HS-27A (cell line): ENCODE results near the gene RGS9.
A peak's percentile ranks its signal among the peaks of the same experiment; 100 is the strongest.
"Not testable (repeated sequence)": the region's sequence is repeated elsewhere in the genome, so short reads cannot be mapped to it uniquely, and the experiment has no call there.

Source experiments
- DNase-seq: peaks from one replicate; pipeline ENCODE4 v3.0.0-alpha.2; 2012; ENCODE audit warnings: low read depth, missing footprints

RGS9 gene

DNA sequence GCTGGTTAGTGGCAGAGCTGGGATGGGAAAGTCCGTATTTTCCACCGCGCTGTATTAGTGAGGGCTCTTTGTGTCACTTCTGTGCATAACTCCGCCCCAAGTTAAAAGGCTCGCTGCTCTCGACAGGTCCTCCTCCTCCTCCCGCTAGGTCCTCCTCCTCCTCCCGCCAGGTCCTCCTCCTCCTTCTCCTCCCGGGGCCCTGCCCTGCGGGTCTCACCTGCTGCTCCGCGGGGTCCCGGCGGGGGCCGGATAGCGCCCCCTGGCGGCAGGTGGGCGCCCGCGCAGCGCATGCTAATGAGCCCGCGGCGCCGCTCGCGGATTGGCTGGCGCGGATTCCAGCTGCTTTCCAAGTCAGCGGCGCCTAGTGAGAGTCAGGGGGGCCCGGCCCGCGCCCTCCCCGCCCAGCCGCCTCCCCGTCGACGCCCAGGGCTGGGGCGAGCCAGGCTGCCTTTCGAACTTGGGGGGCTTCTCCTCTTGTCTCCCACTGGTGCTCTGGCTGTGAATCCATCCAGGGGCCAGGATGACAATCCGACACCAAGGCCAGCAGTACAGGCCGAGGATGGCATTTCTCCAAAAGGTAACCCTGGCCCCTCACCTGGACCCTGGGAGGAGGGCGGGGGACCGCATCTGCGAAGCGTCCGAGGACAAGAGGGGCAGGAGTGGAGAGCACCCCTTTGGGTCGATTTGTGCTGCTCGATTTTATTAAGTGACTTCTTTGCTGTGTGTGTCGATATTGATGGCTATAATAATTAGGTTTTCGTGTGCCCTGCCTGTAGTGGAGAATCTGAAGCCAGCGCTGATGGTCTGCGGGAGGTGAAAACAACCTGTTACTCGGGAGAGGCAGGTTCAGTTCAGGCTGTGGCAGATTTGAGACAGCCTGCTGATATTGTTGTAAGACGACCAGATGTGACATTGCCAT, at the start of gene RGS9:
RGS9 (plus strand) TSS at position 350 of the 919 bp plus-strand sequence; CDS start at position 521, 171 bp downstream.
- DNase-seq: no peak

DNA sequence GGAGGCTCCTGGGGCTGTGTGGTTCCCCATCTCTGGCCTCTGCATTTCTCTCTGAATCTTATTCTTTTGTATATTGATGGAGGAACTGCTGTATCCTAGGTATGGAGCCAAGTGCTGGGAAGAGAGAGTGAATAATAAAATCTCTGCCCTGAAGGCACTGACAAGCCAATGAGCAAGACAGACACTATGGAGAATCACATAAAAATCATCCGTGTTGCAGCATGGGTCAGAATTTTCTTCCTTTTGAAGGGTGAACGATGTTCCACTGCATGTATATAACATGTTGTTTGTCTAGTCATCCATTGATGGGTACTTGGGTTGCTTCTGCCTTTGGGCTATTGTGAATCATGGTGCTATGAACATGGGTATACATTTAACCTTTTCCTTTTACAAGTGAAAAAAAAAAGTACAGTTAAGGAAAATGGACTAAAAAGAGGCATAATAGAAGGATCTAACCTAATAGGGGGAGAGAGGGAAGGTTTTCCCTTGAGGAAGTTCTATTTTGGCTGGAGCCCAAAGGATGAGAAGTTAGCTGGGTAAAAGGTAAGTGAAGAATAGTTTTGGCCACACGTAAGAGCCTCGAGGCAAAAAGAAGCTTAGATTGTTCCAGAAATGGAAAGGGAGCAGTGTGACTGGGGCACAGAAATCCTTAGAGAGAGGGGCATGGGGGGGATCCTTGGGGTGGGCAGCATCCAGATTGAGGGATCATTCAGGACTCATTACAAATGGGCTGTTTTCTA, 48.4 kb upstream of the RGS9 start:
- DNase-seq: no peak

DNA sequence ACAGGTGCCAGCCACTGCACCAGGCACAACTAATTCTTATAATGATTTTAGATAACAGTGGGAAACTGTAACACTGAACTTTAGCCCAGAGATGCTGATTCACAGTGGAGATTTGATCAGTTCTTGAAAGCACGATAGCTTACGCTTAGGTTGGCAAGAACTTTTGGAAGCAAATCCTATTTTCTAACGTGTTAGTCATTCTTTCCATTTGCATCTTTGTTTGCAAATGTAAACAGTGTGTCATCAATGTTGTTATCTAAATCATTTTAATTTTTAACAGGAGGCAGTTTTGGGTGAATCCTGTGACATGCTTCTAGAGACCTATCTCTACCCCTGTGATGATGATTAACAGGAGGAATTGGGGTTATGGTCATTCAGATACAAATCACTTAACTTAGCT, 44.9 kb upstream of the RGS9 start:
- DNase-seq: no peak

DNA sequence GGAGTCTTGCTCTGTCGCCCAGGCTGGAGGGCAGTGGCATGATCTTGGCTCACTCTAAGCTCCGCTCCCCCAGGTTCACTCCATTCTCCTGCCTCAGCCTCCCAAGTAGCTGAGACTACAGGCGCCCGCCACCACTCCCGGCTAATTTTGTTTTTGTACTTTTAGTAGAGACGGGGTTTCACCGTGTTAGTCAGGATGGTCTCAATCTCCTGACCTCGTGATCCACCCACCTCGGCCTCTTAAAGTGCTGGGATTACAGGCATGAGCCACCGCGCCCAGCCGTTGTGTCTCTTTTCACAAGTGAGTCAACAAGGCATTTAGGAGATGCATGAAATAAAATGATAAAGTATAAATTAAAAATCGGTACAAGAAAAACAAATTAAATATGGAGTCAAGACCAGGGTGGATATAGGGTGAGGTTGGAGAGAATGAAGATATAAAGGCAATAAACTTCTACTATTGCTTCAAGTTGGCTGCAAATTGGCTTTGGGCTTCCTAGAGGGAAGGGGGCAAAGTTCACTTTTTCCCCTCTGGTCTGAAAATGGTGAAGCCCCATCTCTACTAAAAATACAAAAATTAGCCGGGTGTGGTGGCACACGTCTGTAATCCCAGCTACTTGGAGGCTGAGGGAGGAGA, 44.3 kb upstream of the RGS9 start:
- DNase-seq: not testable (repeated sequence)

DNA sequence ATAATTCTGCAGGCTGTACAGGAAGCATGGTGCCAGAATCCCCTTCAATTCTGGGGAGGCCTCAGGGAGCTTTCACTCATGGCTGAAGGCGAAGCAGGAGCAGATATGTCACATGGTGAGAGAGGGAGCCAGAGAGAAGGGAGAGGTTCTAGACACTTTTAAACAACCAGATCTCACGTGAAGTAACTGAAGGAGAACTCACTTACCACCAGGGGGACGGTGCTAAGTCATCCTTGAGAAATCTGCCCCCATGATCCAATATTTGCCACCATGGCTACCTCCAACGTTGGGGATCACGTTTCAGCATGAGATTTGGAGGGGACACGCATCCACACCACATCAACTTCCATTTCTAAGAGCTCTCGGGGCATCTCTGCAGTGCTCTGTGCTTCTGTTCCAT, 43.2 kb upstream of the RGS9 start:
- DNase-seq: no peak

DNA sequence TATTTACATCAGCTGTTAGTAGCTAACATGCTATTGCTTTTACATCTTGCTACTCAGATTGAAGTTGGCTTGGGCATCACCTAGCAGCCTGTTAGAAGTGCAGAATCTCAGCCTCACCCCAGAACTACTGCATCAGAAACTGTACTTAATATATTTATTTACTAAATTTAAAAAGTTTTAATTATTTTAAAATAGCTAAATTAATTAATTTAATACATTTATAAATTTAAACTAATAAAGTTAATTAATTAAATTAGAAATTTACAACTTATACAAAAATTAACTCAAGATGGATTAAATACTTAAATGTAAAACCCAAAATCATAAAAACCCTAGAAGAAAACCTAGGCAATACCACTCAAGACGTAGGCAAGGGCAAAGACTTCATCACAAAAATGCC, 41.7 kb upstream of the RGS9 start:
- no peak for DNase-seq

DNA sequence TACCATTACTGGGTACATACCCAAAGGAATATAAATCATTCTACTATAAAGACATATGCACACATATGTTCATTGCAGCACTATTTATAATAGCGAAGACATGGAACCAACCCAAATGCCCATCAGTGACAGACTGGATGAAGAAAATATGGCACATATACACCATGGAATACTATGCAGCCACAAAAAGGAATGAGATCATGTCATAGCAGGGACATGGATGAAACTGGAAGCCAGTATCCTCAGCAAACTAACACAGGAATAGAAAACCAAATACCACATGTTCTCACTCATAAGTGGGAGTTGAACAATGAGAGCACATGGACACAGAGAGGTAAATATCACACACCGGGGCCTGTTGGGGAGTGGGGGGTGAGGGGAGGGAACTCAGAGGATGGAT, 40.8 kb upstream of the RGS9 start:
- DNase-seq: not testable (repeated sequence)

DNA sequence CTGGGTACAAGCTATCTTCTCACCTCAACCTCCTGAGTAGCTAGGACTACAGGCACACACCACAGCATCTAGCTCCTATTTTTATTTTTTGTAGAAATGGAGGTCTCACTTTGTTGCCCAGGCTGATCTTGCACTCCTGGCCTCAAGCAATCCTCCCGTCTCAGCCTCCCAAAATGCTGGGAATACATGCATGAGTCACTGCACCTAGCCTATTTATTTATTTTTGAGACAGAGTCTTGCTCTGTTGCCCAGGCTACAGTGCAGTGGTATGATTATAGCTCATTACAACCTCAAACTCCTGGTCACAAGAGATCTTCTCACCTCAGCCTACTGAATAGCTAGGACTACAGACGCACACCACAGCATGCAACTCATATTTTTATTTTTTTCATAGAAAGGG, 40.1 kb upstream of the RGS9 start:
- no peak for DNase-seq

DNA sequence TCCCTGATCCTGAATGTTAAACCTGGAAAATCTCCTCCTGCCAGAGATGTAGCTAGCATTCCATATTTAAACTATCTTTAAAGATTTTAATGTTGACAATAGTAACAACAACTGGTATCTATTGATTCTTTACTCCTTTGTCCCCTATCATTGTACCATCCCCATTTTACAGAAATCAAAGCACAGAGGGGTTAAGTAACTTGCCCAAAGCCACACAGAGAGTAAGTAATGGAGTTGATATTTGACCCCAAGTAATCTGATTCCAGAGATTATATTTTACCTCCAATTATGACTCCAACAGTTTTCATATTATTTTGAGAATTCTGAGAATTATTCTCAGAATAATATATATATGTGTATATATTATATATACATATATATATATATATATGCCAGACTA, 37.7 kb upstream of the RGS9 start:
- DNase-seq: no peak

DNA sequence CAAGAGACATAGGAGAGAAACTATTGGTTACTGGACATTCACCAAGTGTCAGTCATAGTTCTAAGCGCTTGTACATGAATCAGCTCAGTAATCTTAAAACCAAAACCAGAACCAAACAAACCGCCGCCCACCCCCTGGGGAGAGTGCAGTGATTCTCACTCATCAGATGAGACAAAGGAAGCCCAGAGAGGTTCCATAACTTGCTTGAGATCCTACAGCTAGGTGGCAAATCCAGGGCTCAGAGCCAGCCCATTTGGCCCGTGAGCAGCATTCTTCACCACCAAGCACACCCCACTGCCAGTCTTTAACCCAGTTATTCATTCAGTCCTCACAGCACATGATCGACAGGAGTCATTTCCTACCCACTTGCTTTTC, 37.2 kb upstream of the RGS9 start:
- peak; percentile 45 for DNase-seq

DNA sequence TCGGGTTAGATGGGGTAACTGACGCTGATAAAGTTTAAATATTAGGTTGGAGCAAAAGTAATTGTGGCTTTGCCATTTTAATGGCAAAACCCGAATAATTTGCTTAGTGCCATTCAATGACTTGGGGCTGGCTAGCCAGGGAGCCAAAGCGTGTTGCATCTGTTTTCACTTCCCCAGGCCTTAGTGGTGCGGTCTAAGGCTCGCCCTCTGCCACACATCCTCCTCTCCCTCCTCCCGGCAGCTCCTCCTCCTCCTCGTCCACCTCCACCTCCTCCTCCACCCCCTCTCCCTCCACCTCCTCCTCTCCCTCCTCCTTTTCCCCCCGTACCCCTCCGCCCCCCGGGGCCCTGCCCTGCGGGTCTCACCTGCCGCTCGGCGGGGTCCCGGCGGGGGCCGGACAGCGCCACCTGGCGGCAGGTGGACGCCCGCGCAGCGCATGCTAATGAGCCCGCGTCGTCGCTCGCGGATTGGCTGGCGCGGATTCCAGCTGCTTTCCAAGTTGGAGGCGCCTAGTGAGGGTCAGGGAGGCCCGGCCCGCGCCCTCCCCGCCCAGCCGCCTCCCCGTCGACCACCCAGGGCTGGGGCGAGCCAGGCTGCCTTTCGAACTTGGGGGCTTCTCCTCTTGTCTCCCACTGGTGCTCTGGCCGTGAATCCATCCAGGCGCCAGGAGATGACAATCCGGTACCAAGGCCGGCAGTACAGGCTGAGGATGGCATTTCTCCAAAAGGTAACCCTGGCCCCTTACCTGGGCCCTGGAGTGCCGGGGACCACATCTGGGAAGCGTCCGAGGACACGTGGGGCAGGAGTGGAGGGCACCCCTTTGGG, 36.6 kb upstream of the RGS9 start:
- no peak for DNase-seq

DNA sequence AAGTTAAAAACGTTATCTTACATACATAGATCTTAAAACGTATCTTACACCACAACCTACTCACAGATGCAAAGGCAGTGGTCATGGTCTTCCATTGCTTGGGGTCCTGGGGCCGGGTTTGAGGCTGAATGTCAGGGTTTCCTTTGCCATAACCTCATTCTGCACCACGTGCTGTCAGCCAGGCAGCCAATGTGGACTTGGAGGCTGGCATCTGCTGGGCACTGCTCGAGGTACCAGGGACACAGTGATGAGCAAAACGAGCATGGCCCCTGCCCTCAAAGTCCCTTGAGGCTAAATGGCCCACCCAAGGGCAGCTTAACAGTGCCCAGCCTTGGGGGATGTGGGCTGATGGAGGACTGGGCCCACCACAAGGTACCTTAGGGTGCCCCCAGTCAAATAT, 35.8 kb upstream of the RGS9 start:
- DNase-seq: no peak

DNA sequence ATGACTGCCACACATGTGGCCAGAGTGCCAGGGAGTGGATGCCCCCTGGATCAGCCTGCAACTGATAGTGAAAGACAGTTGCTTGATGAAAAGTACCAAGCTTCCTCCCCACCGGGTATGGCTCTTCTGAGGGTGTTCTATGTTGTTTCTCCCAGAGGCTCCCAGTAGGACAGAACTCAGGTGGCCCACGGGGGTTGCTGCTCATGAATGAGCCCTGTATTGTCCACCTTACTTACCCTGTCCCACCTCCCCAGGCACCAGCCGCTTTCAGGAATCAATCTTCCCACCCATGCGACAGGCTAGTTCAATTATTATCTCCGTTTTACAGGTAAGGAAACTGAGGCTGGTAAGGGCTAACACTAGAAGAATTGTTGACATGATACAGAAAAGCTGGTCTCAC, 34.9 kb upstream of the RGS9 start:
- no peak for DNase-seq

DNA sequence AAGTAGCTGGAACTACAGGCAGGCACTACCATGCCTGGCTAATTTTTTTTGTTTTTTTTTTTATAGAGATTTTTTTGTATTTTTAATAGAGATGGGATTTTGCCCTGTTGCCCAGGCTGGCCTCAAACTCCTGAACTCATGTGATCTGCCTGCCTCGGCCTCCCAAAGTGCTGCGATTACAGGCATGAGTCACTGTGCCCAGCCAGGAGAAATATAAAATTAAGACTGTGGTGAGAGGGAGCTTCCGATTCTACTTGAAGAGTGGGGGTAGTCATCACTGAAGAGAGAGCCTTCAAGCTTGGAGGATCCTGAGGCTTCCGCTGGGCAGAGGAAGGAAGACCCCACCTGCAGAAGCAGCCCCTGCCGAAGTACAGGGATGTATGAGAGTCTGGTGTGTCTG, 34.4 kb upstream of the RGS9 start:
- no peak for DNase-seq

DNA sequence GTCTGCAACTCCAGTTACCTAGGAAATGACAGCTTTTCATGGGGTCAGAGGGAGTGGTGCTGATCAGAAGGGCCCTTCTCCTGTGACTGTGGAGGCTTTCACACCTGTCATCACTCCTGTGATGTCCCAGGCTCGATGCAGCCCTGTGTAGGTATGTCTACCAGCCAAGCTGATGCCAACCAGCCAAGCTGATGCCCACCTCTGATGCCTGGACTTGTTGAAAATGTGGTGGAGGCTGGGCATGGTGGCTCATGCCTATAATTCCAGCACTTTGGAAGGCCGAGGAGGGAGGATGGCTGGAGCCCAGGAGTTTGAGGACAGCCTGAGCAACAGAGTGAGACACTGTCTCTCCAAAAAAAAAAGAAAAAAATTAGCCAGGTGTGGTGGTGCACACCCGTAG, 33.7 kb upstream of the RGS9 start:
- no peak for DNase-seq

DNA sequence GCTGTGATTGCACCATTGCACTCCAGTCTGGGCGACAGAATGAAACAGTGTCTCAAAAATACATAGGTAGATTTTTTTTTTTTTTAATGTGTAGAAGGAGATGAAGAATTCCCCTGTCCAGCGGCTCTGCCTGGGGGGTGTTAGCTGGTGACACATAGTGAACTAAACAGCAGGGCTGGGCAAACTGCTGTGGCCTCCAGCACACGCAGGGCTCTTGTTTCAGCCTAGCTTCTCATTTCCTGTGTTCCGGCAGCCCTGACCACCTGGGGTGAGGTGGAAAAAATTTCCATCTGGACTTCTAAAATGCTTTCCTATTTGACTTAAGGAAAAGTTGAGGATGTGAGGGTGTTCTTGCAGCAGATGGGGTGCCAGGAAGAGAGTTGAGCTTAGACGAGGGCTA, 33.3 kb upstream of the RGS9 start:
- DNase-seq: no peak

DNA sequence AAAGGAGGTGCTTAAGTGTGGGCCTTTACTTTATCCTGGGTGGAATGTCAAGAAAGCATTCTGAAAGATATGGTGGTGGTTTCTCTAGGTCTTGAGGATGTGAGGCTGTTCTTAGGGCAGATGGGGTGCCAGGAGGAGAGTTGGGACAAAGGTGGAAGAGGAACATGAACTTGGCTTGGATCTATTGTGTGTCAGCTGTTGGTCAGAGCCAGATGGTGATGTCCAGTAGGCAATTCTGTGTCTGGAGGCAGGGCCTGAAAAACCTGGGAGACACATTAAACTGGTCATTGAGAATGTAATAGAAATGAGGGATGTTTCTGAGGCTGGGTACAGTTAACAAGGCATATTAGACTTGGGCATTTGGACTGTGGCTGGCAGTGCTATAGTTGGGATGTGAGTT, 32.6 kb upstream of the RGS9 start:
- no peak for DNase-seq

DNA sequence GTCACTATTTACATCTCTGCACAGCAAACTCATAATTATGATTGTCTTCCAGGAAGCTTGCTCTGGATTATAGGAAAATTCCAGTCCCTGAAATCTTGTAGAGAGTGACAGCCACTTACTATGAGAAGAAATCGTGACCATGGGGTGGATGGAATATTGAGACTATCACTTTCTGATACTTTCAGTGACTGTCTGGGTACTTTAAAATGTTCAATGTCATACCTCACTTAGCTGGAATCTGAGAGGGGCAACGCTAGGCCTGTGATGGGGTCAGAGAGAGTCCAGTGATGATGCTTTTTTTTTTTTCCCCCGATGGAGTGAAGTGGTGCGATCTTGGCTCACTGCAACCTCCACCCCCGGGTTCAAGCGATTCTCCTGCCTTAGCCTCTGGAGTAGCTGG, 32.2 kb upstream of the RGS9 start:
- no peak for DNase-seq

DNA sequence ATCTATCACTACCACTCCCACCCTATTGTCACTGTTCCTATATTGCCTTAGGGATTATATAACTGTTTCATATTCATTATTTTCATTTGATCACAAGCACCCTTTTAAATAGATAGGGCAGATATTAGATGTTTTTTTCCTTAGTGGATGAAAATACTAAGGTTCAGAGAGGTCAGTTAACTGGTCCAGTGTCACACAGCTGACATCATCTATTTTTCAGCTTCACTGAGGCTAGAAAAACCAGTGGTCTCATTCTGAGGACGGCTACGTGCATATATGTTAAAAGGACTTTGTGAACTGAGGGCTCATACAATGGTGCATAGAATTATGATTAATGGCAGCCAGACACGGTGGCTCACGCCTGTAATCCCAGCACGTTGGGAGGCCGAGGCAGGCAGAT, 29.0 kb upstream of the RGS9 start:
- DNase-seq: no peak

DNA sequence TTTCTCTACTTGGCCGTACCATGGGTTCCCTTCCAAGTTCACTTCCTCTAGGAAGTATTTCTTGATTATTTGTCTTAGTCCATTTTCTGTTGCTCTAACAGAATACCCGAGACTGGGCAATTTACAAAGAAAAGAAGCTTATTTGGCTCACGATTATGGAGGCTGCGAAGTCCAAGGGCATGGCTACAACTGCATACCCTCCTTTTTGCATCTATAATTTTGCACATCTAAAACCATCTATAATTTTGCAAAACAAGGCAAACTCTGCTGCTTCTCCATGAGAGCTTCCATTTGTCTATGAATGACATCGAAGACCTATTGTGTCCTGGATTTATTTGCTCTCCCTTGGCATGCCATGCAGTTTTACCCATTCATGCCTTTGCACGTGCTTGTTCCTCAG, 27.6 kb upstream of the RGS9 start:
- no peak for DNase-seq

DNA sequence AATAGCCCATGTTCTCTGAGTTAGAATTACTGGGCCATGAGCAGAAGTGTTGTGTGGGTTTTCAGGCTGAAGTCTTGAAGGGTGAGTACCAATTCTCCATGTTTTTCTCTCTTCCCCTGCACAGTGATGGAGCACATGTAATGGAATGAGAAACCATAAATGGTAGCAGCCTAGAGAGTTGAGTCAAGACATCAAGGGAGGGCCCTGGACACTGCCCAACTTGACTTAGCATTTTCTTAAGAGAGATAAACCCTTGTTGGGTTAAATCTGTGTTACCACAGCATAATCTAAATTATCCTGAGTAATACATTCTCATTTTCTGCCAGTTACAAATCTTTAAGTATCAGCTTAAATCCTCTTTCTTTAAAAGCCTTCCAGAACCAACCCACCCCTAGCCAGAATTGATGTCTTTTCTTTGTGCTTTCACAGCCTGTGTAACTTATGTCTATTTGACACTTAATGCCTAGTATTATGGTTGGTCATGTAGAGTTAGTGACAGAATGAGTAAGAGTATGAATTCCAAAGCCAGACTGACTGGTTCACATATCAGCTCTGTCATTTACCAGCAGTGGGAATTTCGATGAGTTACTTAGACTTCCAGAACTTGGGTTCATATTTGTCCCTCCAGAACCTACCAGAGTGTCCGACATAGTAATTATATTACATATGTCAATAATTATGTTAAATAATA, 27.0 kb upstream of the RGS9 start:
- DNase-seq: no peak

DNA sequence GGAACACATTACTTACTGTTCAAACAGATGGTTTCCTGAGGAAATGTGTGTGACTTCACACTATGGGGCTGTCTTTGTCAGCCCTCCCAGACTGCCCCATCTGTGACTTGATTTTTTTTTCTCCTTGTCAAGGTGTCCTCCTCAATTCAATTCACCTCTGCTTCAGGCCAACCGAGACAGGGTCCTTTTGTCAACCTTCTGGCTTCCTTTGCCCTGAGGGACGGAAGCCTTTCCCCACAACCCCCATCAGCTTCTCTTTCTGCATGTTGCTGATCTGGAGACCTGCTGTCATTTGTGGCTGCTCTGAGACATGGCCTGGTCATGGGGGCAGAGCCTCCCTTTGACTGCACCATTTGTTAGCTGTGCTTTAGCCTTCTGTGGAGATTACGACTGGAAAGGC, 21.3 kb upstream of the RGS9 start:
- no peak for DNase-seq
